Adrenal gland (tissue), 12 donors: ENCODE measurements around the gene PNLDC1. TPM values are rescaled to one million over a fixed set of nuclear protein-coding genes. Genes with fewer than 3 reads are reported as not detected.
"Not testable (repeated sequence)": the region's sequence is repeated elsewhere in the genome, so short reads cannot be mapped to it uniquely, and the experiment has no call there.

ENCODE experiments used
- DNase-seq, 7 donors: peaks; one replicate each; pipeline ENCODE4 v3.0.0-alpha.2; 2019 to 2020
- H3K27ac ChIP-seq, 5 donors: fragments of 200-600 bp; sonication (generic) in 4 of 5; 1 replicate in 3 of 5; 2 replicates in 2 of 5; pipeline versions ENCODE4 v1.5.1 to v1.8.0; 2016 to 2020; ENCODE audit warnings: mild to moderate bottlenecking in 1 of 5
- H3K27me3 ChIP-seq: fragments of 200-600 bp; 2 replicates; pipeline ENCODE4 v1.8.0; 2021
- H3K36me3 ChIP-seq, 2 donors: fragments of 200-600 bp; replicated peaks in 1 of 2; 1 replicate in 1 of 2; 2 replicates in 1 of 2; pipeline versions ENCODE4 v1.5.1 to v1.8.0; 2018 to 2022
- H3K4me1 ChIP-seq, 2 donors: fragments of 200-600 bp; replicated peaks in 1 of 2; 1 replicate in 1 of 2; 2 replicates in 1 of 2; pipeline versions ENCODE4 v1.5.1 to v1.8.0; 2018 to 2021
- H3K4me3 ChIP-seq, 4 donors: fragments of 200-600 bp; sonication (generic) in 3 of 4; one replicate each; pipeline ENCODE4 v1.5.1; 2016 to 2018
- H3K9me3 ChIP-seq, 3 donors: fragments of 200-600 bp; sonication (generic) in 1 of 3; replicated peaks in 1 of 3; 1 replicate in 2 of 3; 2 replicates in 1 of 3; pipeline versions ENCODE4 v1.5.1 to v1.8.0; 2016 to 2021
- POLR2A ChIP-seq, 2 donors: fragments of 450-650 bp; IDR thresholded peaks; one replicate each; pipeline ENCODE4 v1.6.1; 2017; ENCODE audit warnings: antibody characterized with exemption in 2 of 2, mild to moderate bottlenecking in 2 of 2, moderate library complexity in 1 of 2
- WGBS, 4 donors: extraction: QIAGEN DNeasy Blood & Tissue Kit in 2 of 4; methylation state at CpG; one replicate each; pipeline versions ENCODE4 v1.1.5 to v1.1.7; 2013 to 2017; 5-methylcytosine and 5-hydroxymethylcytosine counted together
- intact Hi-C, 2 donors: fragments of 100-400 bp; cut with DNase I; formaldehyde crosslinking; loops; one replicate each; pipeline versions ENCODE4 v1.14.1 to v1.15.0; 2022 to 2023
- polyA plus RNA-seq, 3 donors: library from polyadenylated mRNA; stranded (reverse); fragments of 200-250 nt in 2 of 3; fragments of 350-450 nt in 1 of 3; fragmentation: Illumina TruSeq in 1 of 3; extraction: RNeasy Lipid Tissue Mini Kit (QIAGEN cat#74804) in 1 of 3; gene quantifications; one replicate each; pipeline ENCODE4 v1.2.3, GENCODE V29; 2013 to 2014
- total RNA-seq, 9 donors: library from RNA; depleted of rRNA in 4 of 9; stranded (reverse); fragments of >200 nt in 4 of 9; fragments of 120-200 nt in 1 of 9; fragmentation: NEBNext Ultra II Directional in 1 of 9; extraction: Animal tissue kit (Norgen Biotek cat#: 25700) in 1 of 9; gene quantifications; one replicate each; pipeline versions ENCODE4 v1.1.0 to v1.2.4, GENCODE V29; 2013 to 2023
- TF ChIP-seq, protein P1 (sequence below), 6 experiments: fragments of 450-650 bp in 4 of 6; fragments of 200-600 bp in 2 of 6; sonication (generic) in 1 of 6; IDR thresholded peaks; 1 replicate in 5 of 6; 2 replicates in 1 of 6; pipeline versions ENCODE4 v1.5.1 to v1.8.0; 2016 to 2021; ENCODE audit warnings: antibody characterized with exemption in 6 of 6, mild to moderate bottlenecking in 2 of 6, moderate library complexity in 1 of 6
- donor health status: healthy with polysubstance abuse.
- donor health status: Bipolar disorder and iron deficiency.
- donor health status: DM: yes; HTN: yes; CAD: no.
- donor health status: DM: no; HTN: no; CAD: no.
- donor health status: DM: no; HTN: no; CAD: no.
- donor health status: DM: yes; HTN: yes; CAD: no.

PNLDC1 gene
- total and polyA plus RNA-seq, 12 donors: 0.07 to 2.9 (median 0.39) TPM; not detected in 7

DNA sequence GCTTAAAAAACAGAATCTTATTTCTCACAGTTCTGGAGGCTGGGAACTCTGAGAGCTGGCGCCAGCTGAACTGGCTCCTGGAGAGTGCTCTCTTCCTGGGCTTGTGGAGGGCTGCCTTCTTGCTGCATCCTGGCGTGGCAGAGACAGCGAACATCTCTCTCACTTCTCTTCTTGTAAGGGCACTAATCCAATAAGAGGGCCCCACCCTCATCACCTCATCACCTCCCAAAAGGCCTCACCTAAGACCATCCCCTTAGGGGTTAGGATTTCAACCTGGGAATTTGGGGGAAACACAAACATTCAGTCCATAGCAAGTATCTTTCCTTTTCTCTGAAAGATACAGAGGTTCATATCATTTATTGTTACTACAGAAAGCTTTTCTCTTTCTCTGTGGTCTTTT is 23.9 kb downstream of the PNLDC1 start:
- intact Hi-C loops: no loop called here
- 95 to 100% (median 95%) methylated on average over 3 of the region's 3 CpGs for WGBS, 4 donors
- TF ChIP-seq POLR2A (IDR thresholded peaks at IDR 0.05): no peak
- TF ChIP-seq, protein P1, sequence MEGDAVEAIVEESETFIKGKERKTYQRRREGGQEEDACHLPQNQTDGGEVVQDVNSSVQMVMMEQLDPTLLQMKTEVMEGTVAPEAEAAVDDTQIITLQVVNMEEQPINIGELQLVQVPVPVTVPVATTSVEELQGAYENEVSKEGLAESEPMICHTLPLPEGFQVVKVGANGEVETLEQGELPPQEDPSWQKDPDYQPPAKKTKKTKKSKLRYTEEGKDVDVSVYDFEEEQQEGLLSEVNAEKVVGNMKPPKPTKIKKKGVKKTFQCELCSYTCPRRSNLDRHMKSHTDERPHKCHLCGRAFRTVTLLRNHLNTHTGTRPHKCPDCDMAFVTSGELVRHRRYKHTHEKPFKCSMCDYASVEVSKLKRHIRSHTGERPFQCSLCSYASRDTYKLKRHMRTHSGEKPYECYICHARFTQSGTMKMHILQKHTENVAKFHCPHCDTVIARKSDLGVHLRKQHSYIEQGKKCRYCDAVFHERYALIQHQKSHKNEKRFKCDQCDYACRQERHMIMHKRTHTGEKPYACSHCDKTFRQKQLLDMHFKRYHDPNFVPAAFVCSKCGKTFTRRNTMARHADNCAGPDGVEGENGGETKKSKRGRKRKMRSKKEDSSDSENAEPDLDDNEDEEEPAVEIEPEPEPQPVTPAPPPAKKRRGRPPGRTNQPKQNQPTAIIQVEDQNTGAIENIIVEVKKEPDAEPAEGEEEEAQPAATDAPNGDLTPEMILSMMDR (IDR thresholded peaks at IDR 0.05): no peak
- no peaks in the 10 kb centered on the region for H3K36me3 ChIP-seq
- DNase-seq: no peak
- no peaks in the 10 kb centered on the region for H3K9me3 ChIP-seq
- no peaks in the 10 kb centered on the region for H3K27me3 ChIP-seq
- H3K4me3 ChIP-seq: no peak overlapping the region
- no peak overlapping the region for H3K27ac ChIP-seq
- H3K4me1 ChIP-seq: no peaks in the 10 kb centered on the region

GRCh38 chr6:159824690-159825089 is 24.6 kb downstream of the PNLDC1 start:
- 88 to 92% (median 89%) methylated on average over 9 of the region's 9 CpGs for WGBS, 4 donors
- intact Hi-C loops, H3K4me3 ChIP-seq, H3K27ac ChIP-seq, H3K36me3 ChIP-seq, H3K4me1 ChIP-seq, H3K9me3 ChIP-seq, DNase-seq, H3K27me3 ChIP-seq: not testable (repeated sequence)

GRCh38 chr6:159826004-159826403 is 25.9 kb downstream of the PNLDC1 start:
- WGBS, 4 donors: 88 to 98% (median 94%) methylated on average over 13 of the region's 13 CpGs
- H3K4me3 ChIP-seq: no peak overlapping the region
- no peaks in the 10 kb centered on the region for H3K36me3 ChIP-seq
- TF ChIP-seq POLR2A (IDR thresholded peaks at IDR 0.05): no peak
- TF ChIP-seq, protein P1 (IDR thresholded peaks at IDR 0.05): no peak
- no peaks in the 10 kb centered on the region for H3K9me3 ChIP-seq
- no peak for DNase-seq
- no peak overlapping the region for H3K27ac ChIP-seq
- intact Hi-C loops: no loop called here
- no peaks in the 10 kb centered on the region for H3K27me3 ChIP-seq
- H3K4me1 ChIP-seq: no peaks in the 10 kb centered on the region

DNA sequence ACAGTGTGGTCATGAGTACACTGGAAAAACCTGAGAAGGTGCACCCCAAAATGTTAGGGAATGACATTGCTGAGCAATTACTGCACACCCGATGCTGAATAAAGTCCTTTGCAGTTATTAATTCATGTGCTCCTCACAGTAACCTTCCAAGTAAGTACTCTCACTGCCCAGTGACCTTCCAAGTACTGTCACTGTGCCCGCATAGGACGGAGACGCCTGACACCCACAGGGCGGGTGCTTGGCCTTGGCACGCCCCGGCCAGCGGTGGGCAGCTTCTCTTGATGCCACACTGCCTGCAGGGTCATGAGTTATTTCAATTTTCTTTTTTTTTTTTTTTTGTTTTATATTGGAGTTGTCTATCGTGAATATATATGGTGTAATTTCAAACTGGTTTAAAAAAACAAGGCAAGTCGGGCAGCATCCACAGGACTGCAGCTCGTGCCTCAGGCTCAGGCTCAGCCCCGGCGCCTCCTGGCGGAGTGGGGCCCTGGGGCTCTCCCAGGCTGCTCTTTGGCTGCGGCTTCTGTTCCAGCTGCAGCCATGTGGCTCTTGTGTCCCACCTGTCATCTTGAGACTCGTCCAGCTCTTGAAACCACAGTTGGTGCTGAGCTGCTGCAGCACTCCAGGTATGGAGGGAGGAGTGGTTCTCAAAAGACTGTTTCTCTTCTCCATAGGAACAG is 27.0 kb downstream of the PNLDC1 start:
- no peak overlapping the region for H3K4me3 ChIP-seq
- H3K27ac ChIP-seq: no peak overlapping the region
- no peaks in the 10 kb centered on the region for H3K36me3 ChIP-seq
- no peaks in the 10 kb centered on the region for H3K27me3 ChIP-seq
- peak in 1 of 7 donors; percentile 35 for DNase-seq
- no peak for TF ChIP-seq POLR2A (IDR thresholded peaks at IDR 0.05)
- TF ChIP-seq, protein P1 (IDR thresholded peaks at IDR 0.05): no peak
- H3K9me3 ChIP-seq: no peaks in the 10 kb centered on the region
- H3K4me1 ChIP-seq: no peaks in the 10 kb centered on the region
- WGBS, 4 donors: 54 to 65% (median 60%) methylated on average over 16 of the region's 16 CpGs
- intact Hi-C loops: no loop called here

DNA sequence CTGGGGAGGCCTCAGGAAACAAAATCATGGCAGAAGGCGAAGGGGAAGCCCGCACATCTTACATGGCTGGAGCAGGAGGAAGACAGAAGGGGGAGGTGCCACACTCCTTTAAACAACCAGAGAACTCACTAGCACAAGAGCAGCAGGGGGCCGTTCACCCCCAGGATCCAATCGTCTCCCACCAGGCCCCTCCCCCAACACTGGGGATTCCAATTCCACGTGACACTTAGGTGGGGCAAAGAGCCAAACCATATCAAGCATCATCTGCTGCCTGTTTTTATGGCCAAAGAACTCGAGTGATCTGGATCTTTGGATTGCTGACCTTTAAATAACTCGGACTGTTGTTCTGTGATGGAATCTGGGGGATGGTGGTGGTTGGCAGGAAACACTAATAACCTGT is 28.0 kb downstream of the PNLDC1 start:
- no peak for TF ChIP-seq POLR2A (IDR thresholded peaks at IDR 0.05)
- TF ChIP-seq, protein P1 (IDR thresholded peaks at IDR 0.05): no peak
- H3K27ac ChIP-seq: no peak overlapping the region
- intact Hi-C loops: no loop called here
- H3K36me3 ChIP-seq: no peaks in the 10 kb centered on the region
- no peaks in the 10 kb centered on the region for H3K4me1 ChIP-seq
- no peaks in the 10 kb centered on the region for H3K9me3 ChIP-seq
- WGBS, 4 donors: 49 to 57% (median 56%) methylated on average over 7 of the region's 7 CpGs
- H3K4me3 ChIP-seq: no peak overlapping the region
- no peaks in the 10 kb centered on the region for H3K27me3 ChIP-seq
- no peak for DNase-seq
